Esophagus muscularis mucosa (tissue), 4 donors: ENCODE results near the gene FADS1. TPM values are rescaled to one million over a fixed set of nuclear protein-coding genes. Genes with fewer than 3 reads are reported as not detected.
A peak's percentile ranks its signal among the peaks of the same experiment; 100 is the strongest.

Experiments used
- DNase-seq: peaks from one replicate; pipeline ENCODE4 v3.0.0-alpha.2; 2017; ENCODE audit errors: extremely low spot score
- H3K27ac ChIP-seq, 4 donors: fragments of 200-600 bp; sonication (generic); replicated peaks in 1 of 4; 1 replicate in 3 of 4; 2 replicates in 1 of 4; pipeline ENCODE4 v1.5.1; 2016 to 2019; ENCODE audit warnings: mild to moderate bottlenecking in 1 of 4
- H3K27me3 ChIP-seq, 4 donors: fragments of 200-600 bp; sonication (generic); one replicate each; pipeline versions ENCODE4 v1.5.1 to v1.6.0; 2016 to 2019
- H3K36me3 ChIP-seq, 4 donors: fragments of 200-600 bp; sonication (generic); one replicate each; pipeline ENCODE4 v1.5.1; 2016 to 2019
- H3K4me1 ChIP-seq, 4 donors: fragments of 200-600 bp; sonication (generic); one replicate each; pipeline ENCODE4 v1.5.1; 2016 to 2019
- H3K4me3 ChIP-seq, 4 donors: fragments of 200-600 bp; sonication (generic); 1 replicate in 2 of 4; 2 replicates in 2 of 4; pipeline ENCODE4 v1.5.1; 2016 to 2019; ENCODE audit warnings: mild to moderate bottlenecking in 4 of 4, moderate library complexity in 1 of 4
- H3K9me3 ChIP-seq, 4 donors: fragments of 200-600 bp; sonication (generic); 1 replicate in 3 of 4; 2 replicates in 1 of 4; pipeline ENCODE4 v1.5.1; 2016 to 2019
- CTCF ChIP-seq, 3 experiments: fragments of 200-600 bp in 2 of 3; fragments of 450-650 bp in 1 of 3; sonication (generic) in 2 of 3; IDR thresholded peaks; one replicate each; pipeline ENCODE4 v1.5.1; 2017 to 2019; ENCODE audit warnings: antibody characterized with exemption in 3 of 3, mild to moderate bottlenecking in 2 of 3, moderate library complexity in 1 of 3
- EP300 ChIP-seq: sonication (generic); formaldehyde crosslinking; IDR thresholded peaks from one replicate; pipeline ENCODE4 v1.6.1; 2017; ENCODE audit warnings: antibody characterized with exemption
- POLR2A ChIP-seq: fragments of 450-650 bp; IDR thresholded peaks from one replicate; pipeline ENCODE4 v1.6.1; 2017; ENCODE audit warnings: antibody characterized with exemption, moderate library complexity, mild to moderate bottlenecking, low read depth
- POLR2AphosphoS5 ChIP-seq, 2 donors: sonication (generic); formaldehyde crosslinking; IDR thresholded peaks; one replicate each; pipeline ENCODE4 v1.6.1; 2017; ENCODE audit warnings: antibody characterized with exemption in 2 of 2
- WGBS: methylation state at CpG from one replicate; pipeline ENCODE4 v1.1.5; 2018; 5-methylcytosine and 5-hydroxymethylcytosine counted together
- intact Hi-C: fragments of 100-400 bp; cut with DNase I; formaldehyde crosslinking; loops from one replicate; pipeline ENCODE4 v1.15.1; 2023
- total RNA-seq, 4 donors: library from RNA; depleted of rRNA; stranded (reverse); fragments of >200 nt; gene quantifications; one replicate each; pipeline versions ENCODE4 v1.1.0 to v1.2.1, GENCODE V29; 2016

Gene FADS1
- total RNA-seq, 4 donors from 2014 or later = 20.2 to 26.0 (median 23.8) TPM

GRCh38 chr11:61862714-61863547, 46.1 kb upstream of the FADS1 start:
- no peaks in the 10 kb centered on the region for H3K9me3 ChIP-seq
- intact Hi-C loops = no loop called here
- H3K27me3 ChIP-seq = no peaks in the 10 kb centered on the region
- H3K36me3 ChIP-seq = peaks cover under 1 to 91% (median 20%) of the 10 kb centered on the region in 4 donors
- TF ChIP-seq CTCF (IDR thresholded peaks at IDR 0.05) (no peak), EP300 (no peak), POLR2AphosphoS5 (IDR thresholded peaks at IDR 0.05) (no peak), POLR2A (no peak)
- H3K4me3 ChIP-seq = no peak overlapping the region
- peaks cover 0 to 10% (median 9%) of the 10 kb centered on the region in 4 donors for H3K4me1 ChIP-seq
- no peak for DNase-seq
- 82% methylated on average over 10 of the region's 18 CpGs for WGBS
- H3K27ac ChIP-seq = no peak overlapping the region

GRCh38 chr11:61861634-61862033, 44.8 kb upstream of the FADS1 start:
- Histone ChIP-seq H3K4me3 (no peak overlapping the region), H3K36me3 (peaks cover 8 to 95% (median 25%) of the 10 kb centered on the region in 4 donors), H3K4me1 (peaks cover 0 to 10% (median 9%) of the 10 kb centered on the region in 4 donors), H3K9me3 (no peaks in the 10 kb centered on the region), H3K27ac (no peak overlapping the region), H3K27me3 (no peaks in the 10 kb centered on the region)
- TF ChIP-seq EP300 (no peak), POLR2A (no peak), CTCF (IDR thresholded peaks at IDR 0.05) (no peak), POLR2AphosphoS5 (IDR thresholded peaks at IDR 0.05) (no peak)
- intact Hi-C loops = no loop called here
- no peak for DNase-seq
- WGBS = 78% methylated on average over 7 of the region's 9 CpGs

GRCh38 chr11:61860054-61860903, 43.5 kb upstream of the FADS1 start:
- peak overlapping the region in 1 of 4 donors; percentile 34 for H3K27ac ChIP-seq
- TF ChIP-seq EP300 (no peak), POLR2AphosphoS5 (IDR thresholded peaks at IDR 0.05) (no peak), POLR2A (no peak), CTCF (IDR thresholded peaks at IDR 0.05) (no peak)
- H3K4me3 ChIP-seq = no peak overlapping the region
- 76% methylated on average over 15 of the region's 16 CpGs for WGBS
- no peaks in the 10 kb centered on the region for H3K27me3 ChIP-seq
- no peak for DNase-seq
- H3K9me3 ChIP-seq = no peaks in the 10 kb centered on the region
- peaks cover 8 to 94% (median 22%) of the 10 kb centered on the region in 4 donors for H3K36me3 ChIP-seq
- peaks cover 0 to 12% (median 9%) of the 10 kb centered on the region in 4 donors for H3K4me1 ChIP-seq
- intact Hi-C loops = no loop called here

- Histone ChIP-seq H3K9me3 (no peaks in the 10 kb centered on the region), H3K4me3 (no peak overlapping the region), H3K27ac (no peak overlapping the region), H3K4me1 (peaks cover 0 to 25% (median 12%) of the 10 kb centered on the region in 4 donors), H3K27me3 (no peaks in the 10 kb centered on the region), H3K36me3 (peaks cover 4 to 94% (median 17%) of the 10 kb centered on the region in 4 donors)
- intact Hi-C loops = no loop called here
- 97% methylated on average over 5 of the region's 12 CpGs for WGBS
- TF ChIP-seq POLR2AphosphoS5 (IDR thresholded peaks at IDR 0.05) (no peak), EP300 (no peak), CTCF (IDR thresholded peaks at IDR 0.05) (no peak)
- DNase-seq = no peak
These were observed 39.3 kb upstream of the FADS1 start for GRCh38 chr11:61855939-61856680.
